Activated CD4-positive, alpha-beta T cell treated with anti-CD3 and anti-CD28 coated beads, Interleukin-2, amount 50 U/mL, for 48 hours (primary cell): Measurements from ENCODE around the gene CRYBA1.

Experiments
- DNase-seq, 2 experiments: peaks; one replicate each; pipeline ENCODE4 v3.0.0-alpha.2; 2020

The CRYBA1 gene

DNA sequence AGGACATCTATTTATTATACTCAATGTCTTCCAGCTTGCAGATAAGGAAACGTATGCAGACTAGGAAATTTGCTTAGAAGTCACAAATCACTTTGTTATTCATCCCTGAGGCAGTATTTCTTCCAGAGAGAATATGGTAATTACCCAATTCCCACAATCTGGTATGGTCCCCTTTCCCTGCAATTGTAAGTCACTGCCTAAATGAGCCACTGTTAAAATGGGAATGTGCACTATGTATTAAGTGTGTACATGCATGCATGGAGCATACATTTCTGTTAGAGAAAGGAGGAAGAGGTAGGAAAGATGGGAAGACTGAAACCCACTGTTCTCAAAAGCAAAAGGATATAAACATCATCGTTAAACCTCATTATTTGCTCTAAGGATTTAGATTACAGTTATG is 37.3 kb downstream of the CRYBA1 start:
- DNase-seq = no peak

GRCh38 chr17:29289852-29290251 is 43.2 kb downstream of the CRYBA1 start:
- no peak for DNase-seq

GRCh38 chr17:29291163-29291752 is 44.6 kb downstream of the CRYBA1 start:
- no peak for DNase-seq

DNA sequence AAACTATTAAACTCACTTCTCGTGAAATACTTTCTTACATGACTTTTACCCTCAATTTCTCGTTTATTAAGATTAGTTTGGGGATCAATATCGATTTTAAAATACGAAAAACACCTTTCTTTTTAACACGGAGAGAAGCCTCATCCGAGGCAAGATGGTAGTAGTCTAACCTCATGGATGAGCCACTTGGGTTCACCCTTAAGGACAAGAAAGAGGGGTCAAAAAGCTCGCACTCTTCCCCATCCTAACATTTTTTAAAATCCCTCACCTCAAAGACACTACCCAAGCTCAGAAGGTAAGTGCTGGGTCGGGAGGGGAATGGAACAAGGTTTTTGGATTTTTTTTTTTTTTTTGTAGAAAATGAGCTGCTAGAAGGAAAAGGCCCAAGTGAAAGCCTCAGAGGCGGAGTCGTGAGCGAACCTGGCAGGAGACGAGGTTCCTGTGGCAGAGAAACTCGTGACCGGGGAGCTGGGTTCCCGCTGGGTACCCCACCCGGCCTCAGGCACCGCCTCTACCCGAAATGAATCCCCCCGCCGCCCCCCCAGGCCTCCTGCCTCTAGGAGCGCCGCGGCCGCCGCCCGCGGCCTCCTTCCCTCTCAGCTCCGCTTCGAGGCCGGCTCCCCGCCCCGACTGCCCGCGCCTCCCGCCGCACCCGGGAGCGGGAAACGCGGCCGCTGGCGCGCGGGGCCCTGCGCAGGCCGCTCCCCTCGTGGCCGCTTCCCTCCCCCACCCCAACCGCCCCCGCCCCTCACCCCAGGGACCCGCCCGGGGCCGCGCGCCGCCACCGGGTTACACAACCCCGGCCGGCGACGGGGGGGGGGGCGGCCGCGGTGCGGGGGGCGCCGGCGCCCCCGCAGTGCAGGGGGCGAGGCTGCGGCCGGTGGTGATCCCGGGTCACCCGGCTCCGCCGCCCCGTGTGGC is 45.7 kb downstream of the CRYBA1 start:
- DNase-seq = peak; percentile 45 to 55

DNA sequence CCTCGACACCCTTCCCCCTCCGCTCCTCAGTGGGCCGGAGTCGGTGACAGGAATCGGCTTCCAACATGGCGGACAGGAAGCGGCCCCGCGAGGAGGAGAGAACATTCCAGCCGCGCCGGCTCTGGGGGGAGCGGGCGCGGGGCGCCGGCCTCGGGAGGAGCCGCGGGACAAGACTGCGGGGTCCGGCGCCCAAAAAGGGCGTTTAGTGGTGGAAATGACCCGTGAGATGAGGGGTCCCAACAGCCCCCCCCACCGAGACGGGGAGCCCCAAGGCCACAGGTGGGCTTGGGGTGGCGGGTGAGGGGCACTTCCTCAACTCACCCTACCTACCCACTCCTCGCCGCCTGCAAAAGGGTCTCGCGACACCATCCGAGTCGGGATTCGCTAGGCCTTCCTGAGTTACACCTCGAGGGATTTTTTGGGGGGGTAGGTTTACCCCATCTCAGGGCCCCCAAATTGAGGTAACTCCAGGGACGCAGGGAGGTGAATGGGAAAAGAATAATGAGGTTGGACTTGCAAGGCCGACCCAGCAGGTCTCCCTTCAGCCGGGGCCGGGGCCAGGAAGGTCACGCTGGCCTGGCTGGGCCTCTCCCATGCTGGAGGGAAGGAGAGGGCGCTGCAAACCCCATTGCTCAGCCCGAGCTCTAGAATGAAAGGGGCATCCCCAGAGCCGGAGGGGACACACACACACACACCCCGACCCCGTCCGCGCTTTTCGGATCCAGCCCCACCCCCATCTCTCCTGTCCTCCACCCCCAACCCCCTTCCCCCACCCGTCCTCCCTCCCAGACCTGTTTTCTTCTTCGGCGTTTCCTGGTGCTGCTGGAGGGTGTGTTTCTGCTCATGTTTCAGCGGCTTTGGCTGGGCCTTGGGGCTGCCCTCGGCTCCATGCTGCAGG is 46.6 kb downstream of the CRYBA1 start:
- peak; percentile 69 to 73 for DNase-seq

- DNase-seq = peak; percentile 98 to 99
These were observed 47.4 kb downstream of the CRYBA1 start, which contains the start of gene NUFIP2 for GRCh38 chr17:29293890-29294579. NUFIP2 (minus strand) TSS chr17:29294148; CDS start chr17:29294059, 89 bp downstream.

DNA sequence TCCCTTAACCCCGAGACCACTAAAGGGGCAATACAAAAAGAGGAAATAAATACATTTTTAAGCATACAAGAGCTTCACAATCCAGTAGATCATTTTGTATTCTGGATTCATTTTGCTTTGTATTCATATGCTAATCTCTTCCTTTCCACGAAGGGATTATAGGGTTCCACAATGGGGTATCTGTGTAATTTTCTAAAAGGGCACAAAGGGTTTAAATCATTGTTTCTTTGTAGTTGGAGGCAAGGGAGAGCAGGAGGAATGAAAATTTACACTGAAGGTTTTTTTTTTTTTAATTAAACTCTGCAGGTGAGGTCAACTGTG is 47.9 kb downstream of the CRYBA1 start:
- DNase-seq = no peak

DNA sequence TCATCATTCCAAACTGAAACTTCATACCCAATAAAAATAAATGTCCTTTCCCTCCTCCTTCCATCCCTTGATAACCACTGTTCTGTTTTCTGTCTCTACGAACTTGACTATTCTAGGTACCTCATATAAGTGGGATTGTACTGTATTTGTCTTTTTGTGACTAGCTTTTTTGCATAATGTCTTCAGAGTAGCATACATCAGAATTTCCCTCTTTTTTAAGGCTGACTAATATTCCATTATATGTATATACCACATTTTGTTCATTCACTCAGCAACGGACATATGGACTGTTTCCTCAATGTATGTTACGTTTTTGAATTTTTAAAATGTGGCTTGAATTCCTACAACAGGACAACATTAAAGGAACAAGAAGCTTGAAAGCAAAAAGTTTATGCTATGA is 48.8 kb downstream of the CRYBA1 start:
- DNase-seq = no peak

- DNase-seq = no peak
These were observed 52.4 kb downstream of the CRYBA1 start for GRCh38 chr17:29299031-29299430.

- DNase-seq = no peak
These were observed 56.7 kb downstream of the CRYBA1 start for GRCh38 chr17:29303386-29303785.
